T-helper 2 cell treated with Interferon-gamma antibody and Interleukin-4, amounts not matched to agents 100 ng/mL and 5 ng/mL, for 36 hours (primary cell): ENCODE measurements around the gene FGGY. TPM values are rescaled to one million over a fixed set of nuclear protein-coding genes. Genes with fewer than 3 reads are reported as not detected.

ENCODE experiments used
- intact Hi-C: fragments of 100-400 bp; cut with micrococcal nuclease; formaldehyde crosslinking; loops from one replicate; pipeline ENCODE4 v1.15.1; 2023
- total RNA-seq: library from RNA; stranded (reverse); gene quantifications from 2 replicates; pipeline ENCODE4 v1.2.3, GENCODE V29; 2022

The FGGY gene
- total RNA-seq, 1 donor from 2014 or later, result 10.7 TPM

DNA sequence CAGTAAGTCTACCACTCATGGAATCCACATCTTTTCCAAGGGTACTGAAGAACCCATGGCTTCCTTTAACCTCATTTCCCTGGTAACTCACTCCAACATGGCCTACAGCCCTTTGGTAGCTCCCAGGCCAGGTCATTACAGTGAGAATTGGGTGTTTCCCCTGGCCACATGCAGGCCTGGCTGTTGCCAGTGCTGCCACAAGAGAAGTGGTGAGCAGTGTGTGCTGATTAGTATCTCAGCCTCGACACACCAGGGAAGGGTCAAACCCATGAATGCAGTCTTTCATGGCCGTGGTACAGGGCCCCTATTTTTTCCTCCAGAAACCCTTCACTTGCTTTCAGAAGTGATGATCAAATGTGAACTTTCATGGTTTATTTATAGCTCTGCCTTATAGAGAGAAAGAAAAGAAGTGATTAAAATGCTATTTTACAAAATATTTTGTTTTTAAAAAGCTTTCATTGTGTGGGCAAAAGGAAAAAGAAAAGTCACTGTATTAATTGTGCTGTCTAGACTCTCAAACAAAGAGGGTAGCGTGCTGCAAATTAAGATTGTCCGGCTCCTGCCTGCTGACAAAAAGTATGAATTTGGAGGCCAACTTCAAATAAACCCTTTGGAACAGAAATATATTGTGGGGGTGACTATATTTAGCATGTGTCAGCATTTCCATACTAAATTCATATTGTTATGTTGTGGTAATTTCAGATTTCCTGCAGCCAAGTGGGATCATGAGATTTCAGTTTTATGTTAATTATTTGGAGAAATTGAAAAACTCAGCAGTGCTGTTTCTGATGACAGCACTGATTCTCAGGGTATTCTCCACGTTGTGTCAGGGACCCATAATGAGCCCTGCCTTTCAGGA, 455.9 kb downstream of the FGGY start:
- intact Hi-C loops, result no loop called here

DNA sequence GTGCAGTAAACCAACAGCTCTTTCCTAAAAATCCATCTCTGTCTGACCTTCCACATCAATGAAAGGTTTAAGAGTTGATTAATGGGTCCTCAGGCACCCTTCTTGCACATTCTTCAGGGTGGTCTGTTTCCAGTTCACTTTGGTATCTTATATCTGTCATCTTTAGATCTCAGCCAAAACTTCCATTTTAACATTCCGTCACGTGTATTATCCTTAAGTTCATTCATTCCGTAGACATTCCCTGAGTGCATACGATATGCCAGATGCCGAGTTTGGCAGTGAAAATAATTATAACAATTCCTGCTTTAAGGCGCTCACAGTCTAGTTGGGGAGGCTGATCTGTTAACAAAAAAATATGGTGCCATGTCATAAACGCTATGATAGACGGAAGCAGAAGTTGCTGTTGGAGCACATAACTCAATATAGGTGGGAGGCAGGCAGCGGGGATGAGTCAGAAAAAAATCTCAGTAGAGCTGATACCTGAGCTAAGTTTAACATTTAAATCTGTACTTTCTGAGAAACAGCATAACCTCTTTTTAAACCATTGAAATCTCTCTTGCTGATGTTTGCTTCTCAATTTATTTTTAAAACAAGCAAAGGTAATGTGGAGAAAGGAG, 458.3 kb downstream of the FGGY start:
- intact Hi-C loops, result loop anchor here (5.0 kb wide), 1 partner anchor 1103 kb away; no protein-coding TSS in a partner anchor

DNA sequence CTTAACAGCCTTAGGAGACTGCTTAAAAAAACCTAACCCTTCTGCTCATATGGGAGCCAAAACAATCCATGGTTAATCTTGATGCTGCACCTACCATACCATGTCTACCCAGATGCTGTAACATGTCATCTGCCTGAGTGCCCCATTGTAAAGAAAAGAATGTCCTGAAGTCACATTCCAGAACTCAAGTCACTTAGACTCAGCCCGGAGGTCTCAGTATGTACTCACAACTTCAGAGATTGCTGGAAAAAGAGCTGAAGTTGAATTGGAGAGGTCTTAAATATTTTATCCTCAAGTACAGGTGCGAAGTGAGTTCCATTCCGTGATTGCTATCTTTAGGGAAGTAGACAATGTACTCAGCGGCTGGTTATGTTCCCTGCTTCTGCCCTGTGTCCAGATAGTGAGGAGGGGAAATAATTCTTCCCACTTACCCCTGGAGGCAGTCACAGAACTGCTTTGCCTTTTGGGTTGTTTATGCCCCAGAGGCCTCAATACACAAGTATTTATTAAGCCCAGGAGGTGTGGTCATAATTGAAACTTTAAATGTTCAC, 460.4 kb downstream of the FGGY start:
- intact Hi-C loops, result loop anchor here (5.0 kb wide), 1 partner anchor 1105 kb away; no protein-coding TSS in a partner anchor

- intact Hi-C loops, result loop anchor here (1.0 to 5.0 kb wide), 3 partner anchors 1019 to 1243 kb away; no protein-coding TSS in a partner anchor
These were observed 462.4 kb downstream of the FGGY start for GRCh38 chr1:59759156-59759925.

- intact Hi-C loops, result no loop called here
These were observed 464.5 kb downstream of the FGGY start for GRCh38 chr1:59761443-59761842.

DNA sequence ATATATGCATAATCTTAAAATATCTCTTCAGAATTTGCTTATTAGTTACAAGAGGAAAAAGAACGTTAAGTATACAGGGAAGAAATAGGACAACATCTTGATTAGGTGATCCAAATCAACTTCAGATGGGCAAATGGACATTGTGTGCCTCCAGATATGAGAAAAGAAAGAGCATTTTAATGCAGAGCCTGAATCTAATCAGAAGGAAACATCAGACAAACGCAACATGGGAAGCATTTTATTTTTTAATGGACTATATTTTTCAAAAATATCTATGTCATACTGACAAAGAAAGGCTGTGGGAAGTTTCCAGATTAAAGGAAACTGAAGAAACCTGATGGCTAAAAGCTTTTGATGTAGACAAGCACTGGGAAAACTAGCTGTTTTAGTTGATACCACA, 466.5 kb downstream of the FGGY start:
- intact Hi-C loops, result no loop called here

DNA sequence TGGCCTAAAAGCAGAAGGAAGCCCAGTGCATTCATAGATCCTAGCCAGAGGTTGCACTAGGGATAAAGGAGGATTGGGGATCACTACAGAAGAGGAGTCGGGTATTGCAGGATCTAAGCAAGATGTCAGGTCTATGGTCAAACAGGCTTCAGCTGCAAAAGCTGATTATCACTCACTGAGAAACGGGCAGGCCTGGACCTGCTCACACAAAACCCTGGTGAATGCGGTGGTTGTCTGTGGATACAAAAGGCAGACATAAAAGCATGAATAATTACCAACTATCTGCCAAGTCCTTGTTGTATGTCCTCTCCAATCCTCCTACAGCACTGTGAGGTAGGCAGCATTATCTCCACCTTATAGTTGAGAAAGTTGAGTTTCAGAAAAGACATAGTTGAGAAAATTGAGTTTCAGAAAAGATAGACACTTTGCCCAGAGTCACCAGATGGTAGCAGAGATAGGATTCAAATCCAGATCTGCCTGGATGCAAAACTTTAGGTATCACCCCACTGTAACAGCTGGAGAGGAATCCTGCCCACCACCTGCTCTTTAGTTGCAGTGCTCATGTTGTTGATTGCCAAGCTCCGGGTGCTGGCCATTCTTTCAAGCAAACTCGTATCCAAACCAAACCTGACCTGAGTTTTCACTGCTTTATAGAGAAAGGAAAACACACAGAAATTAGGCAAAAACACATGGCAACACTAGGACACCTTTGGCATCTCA, 468.3 kb downstream of the FGGY start:
- intact Hi-C loops, result no loop called here

GRCh38 chr1:59766227-59766855, 469.4 kb downstream of the FGGY start:
- intact Hi-C loops, result no loop called here

- intact Hi-C loops, result no loop called here
These were observed 470.2 kb downstream of the FGGY start for GRCh38 chr1:59767119-59767518.

DNA sequence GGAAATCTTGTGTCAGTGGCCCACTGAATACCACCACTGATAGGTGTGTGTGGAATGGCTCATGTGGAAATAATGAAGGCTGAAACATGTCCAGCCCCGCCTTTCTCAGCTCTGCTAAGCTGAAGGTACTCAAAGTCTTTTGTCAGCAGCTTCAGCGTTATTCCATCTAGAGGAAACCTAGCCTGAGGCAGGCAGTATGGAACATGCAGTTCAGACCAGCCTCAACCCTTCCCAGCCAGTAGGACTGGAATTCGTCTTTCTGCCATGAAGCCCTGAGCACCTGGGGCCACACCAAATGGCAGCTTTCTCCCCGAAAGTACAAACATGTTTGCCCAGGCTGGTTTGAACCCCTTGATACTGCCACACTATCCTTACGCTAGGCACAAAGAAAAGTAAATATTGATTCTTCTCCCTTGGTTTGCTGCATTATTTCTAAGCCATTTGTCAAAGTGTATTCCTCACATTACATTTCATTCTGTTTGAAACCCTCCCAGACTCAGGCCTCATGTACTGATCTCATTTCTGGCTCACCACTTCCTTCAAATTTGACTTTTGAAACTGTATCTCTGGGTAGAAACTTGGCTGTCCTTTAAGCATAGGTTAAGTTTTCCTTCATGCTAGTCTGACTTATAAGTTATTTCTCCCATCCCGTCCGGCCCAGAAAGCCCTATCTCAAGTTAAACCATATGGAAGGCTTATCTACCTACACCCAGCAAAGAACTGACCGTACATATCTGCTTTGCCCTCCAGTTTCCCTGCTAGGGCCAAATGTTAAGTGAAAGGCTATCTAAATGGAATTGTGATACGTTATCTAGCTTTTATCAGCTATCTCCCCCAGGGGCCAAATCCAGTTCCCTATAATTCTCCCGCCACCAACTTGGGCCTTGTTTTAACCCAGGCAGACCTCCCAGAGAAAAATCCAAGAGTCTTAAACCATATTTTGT, 472.2 kb downstream of the FGGY start:
- intact Hi-C loops, result no loop called here

- intact Hi-C loops, result no loop called here
These were observed 472.8 kb downstream of the FGGY start for GRCh38 chr1:59769736-59770095.

- intact Hi-C loops, result no loop called here
These were observed 474.5 kb downstream of the FGGY start for GRCh38 chr1:59771361-59771760.

DNA sequence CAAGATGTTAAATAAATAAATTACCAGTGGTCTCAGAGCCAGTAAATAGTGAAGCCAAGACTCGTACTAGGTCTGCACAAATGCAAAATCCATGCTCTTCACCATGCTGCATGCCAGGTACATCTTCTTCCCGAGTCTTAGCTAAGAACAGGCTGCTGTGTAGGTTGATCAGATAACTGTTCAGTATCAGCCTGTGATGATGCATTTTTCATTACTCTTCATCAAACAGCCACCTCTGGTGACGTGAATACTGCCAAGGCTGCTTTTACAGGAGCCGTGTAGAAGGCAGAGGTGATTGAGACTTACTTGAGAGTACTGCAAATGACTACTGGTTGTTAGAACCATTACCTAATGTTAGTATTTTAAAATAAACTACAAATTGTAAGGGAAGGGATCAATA, 478.6 kb downstream of the FGGY start:
- intact Hi-C loops, result no loop called here

DNA sequence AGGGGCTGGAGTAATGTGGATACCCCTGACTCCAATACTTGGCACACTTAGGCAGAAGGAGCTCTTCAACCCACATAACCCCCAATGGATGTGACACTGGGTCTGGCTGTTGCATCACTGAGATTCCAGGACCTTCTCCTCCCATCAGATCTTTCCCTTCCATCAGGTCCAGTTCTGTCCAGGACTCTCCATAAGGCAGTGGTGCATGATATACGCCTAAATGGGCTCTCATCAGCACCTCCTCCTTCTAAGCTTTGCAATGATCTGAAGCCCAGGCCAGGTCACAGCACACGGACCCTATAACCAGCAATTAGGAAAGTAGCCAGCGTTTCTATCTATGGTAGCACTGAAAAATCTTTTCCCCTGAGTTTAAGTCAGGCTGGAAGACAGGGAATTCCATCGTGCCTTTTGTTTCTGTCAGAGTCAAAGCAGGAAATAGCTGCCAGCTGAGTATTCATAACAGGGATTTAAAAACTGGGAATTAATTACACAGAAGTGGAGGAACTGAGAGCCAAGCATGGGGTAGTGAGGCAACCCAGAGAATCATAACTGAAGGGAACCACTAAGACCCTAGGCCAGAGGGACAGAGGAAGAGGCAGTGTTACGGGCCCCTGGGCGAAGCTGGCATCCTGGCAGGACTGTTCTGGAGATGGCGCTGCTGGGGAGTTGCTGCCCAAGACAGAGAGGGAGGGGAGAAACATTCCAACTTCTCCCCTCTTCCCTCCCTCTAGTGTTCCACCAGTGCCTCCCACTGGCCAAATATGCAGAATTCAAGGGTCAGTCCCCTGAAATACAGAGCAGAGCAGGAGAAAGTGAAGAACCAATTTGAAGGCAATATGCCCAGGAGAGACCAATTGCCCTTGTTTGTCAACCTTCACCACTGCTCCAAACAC, 480.3 kb downstream of the FGGY start:
- intact Hi-C loops, result no loop called here

DNA sequence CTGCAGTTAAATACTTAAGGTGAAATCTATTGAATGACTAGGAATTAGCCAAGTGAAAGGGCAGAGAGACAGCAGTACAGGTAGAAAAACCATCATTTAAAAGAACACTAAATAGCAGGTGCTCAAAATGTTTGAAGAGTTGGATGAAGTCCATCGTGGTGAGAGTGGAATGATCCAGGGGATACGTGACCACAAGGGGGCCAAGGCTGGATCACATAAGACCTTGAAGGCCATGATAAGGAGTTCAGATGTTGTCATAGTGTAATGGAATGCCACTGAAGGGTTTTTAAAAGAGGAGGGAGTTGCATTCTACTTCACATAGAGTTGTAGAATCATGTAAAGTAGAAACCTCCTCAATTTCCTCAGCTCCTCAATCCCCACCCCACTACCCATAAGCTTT, 483.1 kb downstream of the FGGY start:
- intact Hi-C loops, result no loop called here

DNA sequence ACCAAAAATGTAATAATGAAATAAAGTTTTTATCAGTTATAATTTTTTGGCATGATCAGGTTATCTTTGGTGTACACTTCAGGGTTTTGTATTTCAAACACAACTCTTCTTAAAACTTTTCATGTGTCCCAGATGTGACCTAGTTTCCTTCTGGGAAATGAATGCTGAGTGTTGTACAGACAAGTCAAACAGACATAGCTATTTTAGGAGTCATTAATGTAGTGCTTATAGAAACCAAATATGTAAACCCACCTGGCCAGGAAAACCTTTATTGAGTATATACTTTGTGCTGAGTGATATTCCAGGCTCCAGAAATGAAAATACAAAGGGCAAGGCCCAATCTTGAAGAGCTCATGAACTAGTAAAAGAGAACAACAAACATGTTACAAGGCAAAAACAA, 491.9 kb downstream of the FGGY start:
- intact Hi-C loops, result no loop called here

- intact Hi-C loops, result no loop called here
These were observed 501.7 kb downstream of the FGGY start for GRCh38 chr1:59798600-59798999.

- intact Hi-C loops, result no loop called here
These were observed 506.7 kb downstream of the FGGY start for GRCh38 chr1:59803458-59804038.
